NCI-H526 treated with DMSO at 0.1 percent for 48 hours (cell line): ENCODE data around the gene DPP4.

ENCODE experiments used
- DNase-seq: peaks from one replicate; lab custom pipeline; 2025; lab: John Stamatoyannopoulos, UW

Gene DPP4

DNA sequence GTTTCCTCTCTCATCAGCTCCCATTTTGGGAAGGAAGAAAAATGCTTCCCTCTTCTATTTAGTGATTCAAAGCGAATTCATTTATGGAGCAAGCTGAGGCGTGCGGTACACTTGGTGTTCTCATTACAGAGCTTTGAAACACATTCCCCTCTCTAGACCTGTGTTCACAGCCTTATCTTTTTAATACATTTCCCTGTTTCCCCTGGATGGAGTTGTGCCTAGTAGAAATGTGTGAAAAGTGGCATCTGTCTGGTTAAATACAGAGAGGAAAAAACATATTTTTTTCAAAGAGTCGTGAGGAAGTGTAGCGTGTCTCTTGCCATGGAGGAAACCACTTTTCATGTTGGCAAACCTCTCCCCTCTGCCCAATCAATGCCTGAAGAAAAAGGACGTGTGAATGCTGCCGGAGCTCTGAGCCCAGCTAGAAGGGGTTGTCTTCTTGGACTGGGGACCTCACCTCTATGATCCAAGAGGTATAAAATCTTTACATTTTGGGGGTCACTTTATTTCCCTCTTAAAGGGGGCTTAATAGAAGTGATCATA is 52.4 kb downstream of the DPP4 start:
- DNase-seq, result no peak

DNA sequence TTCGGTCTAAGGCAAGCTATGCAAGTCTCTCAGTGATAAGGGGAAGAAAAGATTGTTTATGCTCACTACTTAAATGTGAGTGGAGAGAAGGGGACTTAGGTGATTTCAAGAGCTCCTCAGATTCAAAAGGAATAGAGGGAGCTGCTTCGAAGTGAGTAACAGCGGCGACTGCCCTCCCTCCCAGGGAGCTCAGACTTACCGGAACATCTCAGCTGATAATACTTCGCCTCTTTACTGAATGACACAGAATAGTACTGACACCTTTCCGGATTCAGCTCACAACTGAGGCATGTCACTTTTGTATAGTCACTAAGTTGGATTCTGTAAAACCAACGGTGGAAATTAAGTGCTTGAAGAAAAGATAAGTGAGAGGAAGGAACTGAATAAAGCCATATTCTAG is 55.5 kb downstream of the DPP4 start:
- no peak for DNase-seq

DNA sequence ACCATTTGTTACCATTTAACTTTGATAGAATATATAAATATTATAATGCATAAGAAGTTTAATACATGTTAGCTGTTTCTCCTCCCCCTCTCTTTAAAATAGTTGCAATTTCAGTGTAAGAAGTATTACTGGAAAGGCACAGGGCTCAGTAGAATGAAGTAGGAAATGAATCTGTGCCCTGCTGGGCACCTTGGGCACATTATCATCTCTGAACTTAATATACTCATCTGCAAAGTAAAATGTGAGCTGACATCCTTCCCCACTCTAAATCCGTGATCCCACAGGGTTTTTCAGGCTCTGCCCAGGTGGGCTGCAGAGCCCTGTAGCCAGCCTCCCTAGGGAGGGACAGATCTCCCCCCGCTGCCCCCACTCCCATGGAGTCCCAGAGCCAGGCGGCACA is 56.8 kb downstream of the DPP4 start:
- no peak for DNase-seq

DNA sequence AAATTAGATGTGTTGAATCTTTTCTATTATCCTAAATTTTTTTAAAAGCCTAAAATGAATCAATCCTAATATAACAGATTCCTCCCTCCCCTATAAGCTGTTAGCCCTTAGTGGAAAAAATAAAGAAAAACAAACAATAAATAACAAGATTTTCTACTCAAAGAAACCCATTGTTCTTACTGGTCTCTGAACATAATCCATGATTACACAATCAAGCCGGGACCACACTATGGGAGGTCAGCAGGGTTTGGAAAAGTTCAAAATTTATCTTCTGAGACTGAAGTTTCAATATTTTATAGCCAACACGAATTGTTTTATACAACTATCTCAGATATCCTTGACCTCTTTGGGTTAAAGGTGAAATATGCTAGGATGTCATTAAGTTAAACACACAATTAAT is 57.9 kb downstream of the DPP4 start:
- no peak for DNase-seq

DNA sequence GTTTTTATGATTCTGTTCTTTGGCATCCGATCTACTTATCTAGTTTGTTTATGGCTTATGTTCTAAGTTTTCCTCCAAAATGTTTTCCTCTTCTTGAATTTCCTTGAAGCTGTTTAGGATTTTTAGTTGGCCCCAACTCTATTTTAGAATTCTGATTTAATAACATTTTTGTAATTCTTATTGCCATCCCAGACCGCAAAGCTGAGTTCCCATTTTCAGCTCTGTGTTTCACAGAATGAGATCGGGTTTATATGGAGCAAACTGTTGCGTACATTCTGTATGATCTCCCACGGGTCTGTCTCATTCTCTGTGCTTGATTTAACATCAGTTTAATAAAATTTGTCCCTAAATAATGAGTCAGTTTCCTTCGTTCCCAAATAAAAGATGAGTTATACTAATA is 59.3 kb downstream of the DPP4 start:
- DNase-seq, result no peak

DNA sequence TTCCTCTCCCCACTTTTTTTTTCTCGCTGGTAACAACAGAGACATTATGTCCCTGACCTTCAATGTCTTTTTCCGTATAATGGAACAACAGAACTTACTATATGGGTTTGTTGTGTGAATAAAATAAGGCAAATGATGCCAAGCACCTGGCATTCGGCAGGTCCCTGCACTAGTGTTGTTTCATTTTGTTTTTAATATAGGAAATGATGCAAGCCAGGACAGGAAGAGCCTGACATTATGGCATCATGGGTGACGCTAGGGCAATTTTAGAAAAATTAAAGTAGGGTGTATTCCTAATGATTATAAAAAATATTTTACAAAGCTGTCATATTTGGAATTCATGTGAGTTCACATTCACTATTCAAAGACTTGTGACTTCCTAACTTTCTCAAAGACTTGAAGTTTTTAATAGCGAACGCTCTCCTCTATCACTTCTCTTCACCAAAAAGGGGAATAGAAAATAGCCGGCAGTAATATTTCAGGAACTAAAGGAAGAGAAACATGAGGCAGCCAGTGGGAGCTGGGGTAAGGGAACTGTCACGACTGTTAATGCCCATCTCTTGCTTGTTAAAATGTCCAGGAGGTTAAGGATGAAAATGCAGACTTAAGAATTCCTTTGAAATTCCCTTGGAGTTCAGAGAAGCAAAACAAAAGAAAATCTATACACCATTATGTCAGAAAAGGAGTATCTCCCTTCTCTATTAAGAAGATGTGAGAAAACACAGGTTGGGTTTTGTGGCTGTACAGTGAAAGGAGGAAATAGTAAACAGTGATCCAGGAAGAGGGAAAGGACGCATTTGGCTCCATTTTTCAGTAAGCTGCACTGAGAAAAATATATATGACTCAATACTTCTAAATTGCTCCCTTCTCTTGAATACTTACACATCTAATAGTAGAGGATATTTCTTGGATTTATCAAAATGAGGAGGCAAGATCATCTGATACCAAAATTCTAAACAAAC is 60.2 kb downstream of the DPP4 start:
- no peak for DNase-seq

DNA sequence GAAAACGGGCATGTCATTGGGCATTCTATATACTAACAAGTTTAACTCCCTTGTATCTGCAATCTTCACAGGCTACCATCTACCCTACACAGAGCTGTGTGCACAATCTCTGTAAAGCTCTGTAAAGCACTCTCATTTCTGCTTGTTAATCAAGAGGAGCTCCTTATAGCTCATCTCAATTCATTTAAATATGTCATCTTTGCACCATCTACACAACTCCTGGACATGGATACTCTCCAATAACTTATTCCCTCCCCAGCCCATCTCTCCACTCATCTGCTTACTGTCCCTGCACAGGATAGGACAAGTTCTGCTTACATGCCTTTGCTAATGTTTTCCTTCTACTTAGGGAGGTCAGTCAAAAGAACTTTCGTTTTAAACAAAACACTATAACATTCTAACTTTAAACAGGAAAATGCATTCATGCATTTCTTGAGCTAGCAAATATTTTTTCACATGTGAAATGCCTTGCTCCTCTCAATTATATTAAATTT is 61.4 kb downstream of the DPP4 start:
- DNase-seq, result no peak

DNA sequence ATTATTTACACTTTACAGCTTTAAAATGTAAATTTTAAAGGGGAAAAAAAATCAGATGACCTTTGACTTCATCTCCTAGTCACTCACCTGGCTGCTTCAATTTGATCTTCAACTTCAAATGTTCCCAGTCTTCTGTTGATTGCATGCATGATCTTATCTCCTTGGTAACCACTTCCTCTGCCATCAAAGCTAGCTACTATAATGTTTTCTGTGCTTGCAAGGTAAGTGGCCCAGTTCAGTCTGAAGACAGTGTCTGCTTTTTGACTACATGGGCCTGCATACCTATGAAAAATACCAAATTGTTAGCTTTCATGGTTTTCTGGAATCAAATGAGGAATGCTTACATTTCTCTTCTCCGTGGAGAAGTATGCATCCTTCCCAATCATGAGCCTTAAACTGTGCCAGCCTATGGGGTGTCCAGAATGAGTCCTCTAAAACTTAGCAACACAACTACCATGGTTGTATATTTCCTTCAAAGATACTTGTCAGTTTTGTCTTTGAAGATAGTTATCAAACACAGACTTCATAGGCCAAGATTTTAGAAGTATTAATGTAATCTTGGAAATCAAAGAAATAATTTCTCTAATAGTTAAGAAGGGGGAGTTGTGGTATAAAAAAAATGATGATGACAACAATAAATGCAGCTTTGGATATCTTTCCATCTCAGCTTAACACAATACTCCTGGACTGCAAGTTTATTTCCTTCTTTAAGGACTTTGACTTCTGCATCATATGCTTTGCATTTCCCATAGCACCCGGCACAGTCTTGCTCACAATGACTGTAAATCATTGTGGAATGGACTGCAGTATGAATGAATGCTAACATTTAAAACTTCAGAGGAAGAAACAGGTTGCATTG is 62.1 kb downstream of the DPP4 start:
- no peak for DNase-seq

DNA sequence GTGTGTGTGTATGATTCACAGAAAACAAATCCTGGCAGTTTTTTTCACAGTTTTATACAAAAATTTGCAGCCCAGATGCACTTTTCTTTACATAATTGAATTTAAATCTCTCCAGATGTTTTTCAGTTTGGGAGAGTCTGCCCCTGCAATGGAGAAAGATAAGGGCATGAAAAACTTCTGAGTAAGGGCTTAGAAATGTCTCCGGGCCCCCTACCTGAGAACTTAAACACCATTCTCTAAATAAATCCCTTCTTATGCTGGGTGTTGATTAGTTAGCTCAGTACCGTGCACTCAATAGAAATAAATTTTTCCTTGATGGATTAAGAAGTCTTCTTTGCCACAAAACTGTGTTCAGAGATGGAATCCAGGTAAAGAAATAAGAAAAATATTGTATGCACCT is 64.5 kb downstream of the DPP4 start:
- DNase-seq, result no peak

DNA sequence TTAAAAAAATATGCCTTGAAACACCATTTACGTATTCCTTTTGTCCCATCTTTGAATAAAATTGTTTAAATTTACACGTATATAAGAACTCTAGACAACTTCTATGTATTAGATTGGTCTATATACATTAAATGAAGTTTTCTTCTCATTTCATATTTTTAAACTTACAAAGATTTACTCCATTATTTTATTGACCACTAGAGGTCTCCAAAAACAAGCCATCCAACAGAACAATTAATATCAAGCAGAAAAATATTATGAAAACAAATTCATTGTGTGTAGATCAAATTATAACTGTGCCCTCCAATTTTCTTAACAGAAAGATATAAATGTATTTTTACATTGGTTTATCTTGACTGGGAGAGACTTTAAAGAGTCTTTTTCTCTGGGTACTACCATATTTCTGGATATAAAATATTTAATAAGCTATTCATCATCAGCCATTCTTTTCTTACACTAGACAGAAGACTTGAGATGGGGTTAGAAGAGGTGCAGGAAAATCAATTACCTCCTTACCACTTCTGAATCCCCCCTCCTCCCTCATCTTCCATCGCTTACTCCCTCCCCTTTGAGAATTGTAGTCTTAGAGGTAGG is 66.5 kb downstream of the DPP4 start:
- no peak for DNase-seq

DNA sequence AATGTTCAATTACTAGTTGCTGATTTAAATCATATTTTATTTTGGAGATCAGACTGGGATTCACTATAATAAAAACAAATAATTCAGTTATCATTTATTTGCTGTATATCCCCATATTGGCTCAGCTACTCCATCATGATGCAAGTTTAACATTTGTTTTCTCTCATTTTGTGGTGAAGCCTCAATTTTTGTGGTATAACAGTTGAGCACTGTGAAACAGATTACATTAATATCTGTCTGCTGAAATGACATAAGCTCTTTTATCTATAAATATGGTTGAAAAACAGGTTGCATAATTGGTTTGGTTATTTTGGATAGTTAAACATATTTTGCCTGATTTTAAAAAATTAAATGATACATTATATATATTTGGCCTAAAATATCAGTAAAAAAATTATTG is 67.7 kb downstream of the DPP4 start:
- DNase-seq, result no peak

DNA sequence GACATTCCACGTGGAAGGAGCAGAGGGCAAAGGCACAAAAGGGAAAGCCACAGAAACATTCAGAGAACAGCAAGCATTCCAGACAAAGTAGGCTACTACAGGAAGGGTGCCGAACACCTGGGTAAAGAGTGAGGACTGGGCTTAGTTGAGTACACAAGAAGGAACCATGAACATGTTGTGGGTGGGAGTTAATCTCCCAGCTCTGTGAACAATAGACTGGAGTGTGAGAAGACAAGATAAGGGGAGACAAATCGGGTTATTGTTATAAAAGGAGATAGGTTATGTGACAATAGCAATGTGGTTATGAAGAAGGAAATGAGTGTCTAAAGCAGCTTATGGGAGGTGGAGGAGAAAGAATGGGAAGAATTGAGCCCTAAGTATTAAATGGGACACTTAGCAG is 70.0 kb downstream of the DPP4 start:
- no peak for DNase-seq

DNA sequence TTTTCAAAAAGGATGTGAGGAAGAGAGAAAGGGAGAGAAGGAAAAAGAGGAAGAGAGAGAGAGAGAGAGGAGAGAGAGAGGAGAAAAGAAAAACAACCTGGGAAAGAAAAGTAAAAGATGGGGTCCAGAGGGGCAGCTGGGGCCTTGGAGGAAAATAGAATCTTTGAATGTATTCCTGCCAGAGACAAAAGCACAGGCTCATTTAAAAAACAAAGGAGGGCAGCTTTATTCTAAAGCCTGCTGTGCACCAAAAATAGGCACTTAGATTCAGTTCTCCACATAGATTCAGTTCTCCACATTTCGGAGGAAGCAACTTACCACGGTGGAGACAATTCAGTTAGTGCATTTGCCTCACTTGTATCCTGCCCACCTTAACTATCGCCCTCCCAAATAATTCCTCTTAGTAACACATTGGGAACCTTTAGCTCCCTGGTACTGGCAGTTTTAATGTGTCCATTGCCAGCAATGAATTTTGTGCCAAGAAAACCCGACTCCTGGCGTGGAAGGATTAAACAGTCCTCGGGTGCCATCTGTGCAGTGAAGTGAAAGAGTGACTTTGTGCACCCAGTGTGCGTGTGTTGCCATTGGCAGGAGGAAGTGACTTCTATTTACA is 71.3 kb downstream of the DPP4 start:
- no peak for DNase-seq

DNA sequence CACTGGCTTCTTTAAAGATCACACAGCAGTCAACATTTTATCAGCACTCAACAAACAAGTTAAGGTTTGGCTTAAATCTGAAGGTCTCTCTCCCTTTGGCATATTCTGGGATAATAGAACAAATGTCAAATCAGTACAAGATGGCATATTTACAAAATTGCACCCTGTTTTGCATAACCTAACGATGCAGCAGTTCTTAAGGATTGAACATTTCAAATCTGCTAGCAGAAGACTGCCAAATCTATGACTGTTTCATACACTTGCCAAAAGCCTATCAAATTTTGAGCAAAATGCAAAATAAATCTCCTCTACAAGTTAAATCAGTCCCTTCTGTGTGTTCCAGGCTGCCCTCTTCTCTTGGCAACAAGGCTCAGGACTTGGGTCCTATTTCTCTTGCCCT is 73.6 kb downstream of the DPP4 start:
- DNase-seq, result no peak

DNA sequence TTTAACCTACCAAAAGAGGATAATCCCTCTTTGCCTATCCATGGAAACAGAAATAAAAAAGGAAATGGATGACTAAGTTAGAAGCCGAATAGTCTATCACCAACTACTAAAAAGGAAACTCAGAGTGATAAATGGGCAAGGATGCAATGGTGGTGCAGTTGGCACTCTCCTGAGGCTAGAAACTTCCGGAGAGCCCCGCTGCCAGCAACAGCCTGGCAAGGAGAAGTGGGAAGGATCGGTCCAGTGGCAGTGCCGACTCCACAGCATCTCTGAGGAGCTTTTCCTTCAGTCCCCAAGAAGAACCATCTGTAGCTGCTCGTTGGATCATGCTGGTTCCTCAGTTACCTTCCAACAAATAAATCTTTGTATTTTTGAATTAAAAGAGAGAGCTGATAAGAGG is 74.7 kb downstream of the DPP4 start:
- no peak for DNase-seq

DNA sequence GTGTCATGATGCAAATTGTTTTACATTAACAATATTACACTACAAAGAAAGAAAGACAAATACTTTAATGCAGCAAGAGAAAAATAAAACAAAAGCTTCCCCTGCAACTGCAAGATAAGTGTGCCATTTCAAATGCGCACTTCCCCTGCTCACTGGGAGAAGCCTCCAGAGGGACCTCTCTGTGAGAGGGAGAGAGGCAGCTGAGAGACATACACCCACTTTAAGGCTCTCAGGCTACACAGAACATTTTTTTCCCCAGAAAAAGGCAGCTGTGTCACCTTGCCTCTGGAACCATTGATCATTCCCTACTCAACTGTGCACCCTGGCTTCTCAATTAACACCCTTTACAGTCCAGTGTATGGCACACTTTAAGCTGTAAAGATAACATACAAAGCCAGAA is 75.2 kb downstream of the DPP4 start:
- DNase-seq, result no peak

DNA sequence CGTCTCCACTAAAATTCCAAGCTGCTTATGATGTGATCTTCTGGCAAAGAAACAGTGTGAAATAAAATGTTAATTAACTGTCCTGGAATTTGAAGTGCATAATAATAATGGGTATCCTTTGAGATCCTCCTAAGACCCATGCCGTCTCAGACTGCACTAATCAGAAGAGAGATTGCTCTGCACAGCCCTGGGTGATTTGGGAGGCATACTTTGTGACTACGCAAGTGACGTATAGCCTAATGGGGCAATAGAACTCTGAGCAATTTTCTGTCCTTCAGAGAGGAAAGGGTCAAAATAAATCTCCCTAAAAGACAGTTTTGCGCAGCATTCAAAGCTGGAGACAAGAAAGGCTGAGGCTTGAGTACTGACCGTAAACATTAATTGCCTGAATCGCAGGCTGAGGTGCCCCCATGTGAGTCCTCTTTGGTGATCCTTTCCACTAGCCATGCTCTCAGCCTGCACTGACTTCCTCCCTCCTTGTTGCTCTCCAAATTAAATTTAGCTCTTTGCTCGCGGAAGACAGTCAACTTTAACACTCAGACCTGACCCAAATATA is 76.0 kb downstream of the DPP4 start:
- no peak for DNase-seq

DNA sequence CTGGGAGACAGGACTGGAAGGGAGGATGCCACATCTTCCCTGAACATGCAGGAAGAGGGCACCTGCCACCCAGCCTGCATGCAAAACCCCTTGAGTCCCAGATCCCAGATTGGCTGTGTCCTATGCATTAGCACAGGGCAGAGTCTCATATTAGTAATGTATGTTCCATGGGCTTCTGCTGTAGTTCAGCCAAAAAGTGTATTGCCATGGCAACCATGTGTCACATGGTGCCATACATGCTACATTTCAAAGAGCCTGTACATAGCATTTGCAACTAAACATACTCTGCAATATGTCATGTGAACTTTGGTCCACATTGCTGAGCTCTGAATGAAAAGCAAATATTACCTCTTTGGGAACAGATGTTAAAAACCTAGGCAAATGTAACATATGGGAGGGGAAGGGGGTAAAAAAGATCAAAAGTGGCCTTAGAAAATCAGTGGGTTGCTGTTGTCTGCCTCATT is 78.4 kb downstream of the DPP4 start:
- DNase-seq, result no peak

DNA sequence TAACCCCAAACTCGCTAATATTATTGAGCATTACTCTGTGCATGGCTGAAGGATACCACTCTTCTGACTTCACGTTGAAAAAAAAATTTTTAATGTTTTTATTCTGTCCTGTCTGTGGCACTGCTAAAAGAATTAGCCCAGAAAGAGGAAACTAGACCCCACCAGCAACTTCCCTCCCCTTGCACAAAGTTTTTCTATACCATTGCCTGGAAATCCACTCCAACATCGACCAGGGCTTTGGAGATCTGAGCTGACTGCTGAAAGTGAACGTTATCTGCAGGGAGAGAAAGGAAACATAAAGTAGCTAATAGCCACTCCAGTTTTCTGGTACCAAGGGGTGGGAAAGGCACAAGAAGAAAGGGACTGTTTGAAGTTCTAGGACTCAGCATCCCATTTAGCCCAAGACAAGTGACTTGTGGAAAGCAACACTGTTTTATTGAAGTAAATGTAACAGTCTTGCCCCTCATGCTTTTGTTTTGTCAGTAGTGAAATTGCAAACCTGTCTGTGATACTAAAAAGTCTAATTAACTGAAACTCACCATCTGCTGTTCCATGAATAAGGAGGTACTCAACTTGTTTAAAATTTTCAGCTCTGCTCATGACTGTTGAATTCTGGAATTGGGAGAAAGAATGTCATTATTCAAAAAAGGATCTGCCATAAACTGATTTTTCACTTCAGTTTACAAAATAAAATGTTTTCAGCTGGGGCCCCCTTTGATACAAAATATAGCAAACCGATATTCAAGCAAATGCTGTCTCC is 79.1 kb downstream of the DPP4 start:
- no peak for DNase-seq

DNA sequence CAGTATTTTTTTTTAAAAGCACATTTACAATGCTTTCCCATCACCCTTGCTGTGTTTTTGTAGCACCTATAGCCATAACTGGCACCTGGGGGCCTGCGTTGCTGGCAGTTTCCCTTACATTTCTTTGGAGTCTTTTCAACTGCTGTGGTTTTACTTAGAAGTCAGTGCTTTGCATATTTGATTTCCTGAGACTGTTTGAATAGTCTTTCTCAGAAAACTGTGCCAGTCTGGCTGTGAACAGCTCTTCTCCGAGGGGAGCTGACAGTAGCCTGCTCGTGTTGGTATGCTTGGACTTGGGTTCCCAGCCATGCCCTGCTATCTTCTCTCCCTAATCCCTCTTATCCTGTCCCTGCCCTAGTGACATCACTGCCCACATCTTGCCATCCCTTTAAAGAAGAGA is 81.5 kb downstream of the DPP4 start:
- no peak for DNase-seq

DNA sequence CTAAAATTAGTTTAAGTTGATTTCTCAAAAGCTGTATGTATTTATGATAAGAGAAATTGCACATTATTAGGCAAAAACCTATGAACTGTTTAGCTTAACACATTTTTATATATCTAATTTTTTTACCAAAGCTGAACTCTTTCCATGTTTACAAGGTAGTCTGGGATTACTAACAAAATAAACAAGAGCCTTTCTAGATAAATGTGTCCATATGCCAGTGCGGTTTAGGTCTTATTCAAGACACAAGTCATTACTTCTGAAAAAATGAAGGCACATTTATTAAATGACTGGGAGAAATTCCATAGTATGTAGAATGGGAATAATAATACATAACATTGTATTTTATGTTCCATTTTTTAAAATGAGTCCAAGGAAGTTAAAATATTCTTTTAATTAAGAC is 82.0 kb downstream of the DPP4 start:
- DNase-seq, result no peak
